ENCODE data around the gene GARIN1A. TPM values are rescaled to one million over a fixed set of nuclear protein-coding genes. Genes with fewer than 3 reads are reported as not detected.
"Not testable (repeated sequence)": the region's sequence is repeated elsewhere in the genome, so short reads cannot be mapped to it uniquely, and the experiment has no call there.

The GARIN1A gene
- total and polyA plus RNA-seq, 2 of the 4 experiments (the other 2 are of a cell fraction): 0.18 to 1.4 TPM

DNA sequence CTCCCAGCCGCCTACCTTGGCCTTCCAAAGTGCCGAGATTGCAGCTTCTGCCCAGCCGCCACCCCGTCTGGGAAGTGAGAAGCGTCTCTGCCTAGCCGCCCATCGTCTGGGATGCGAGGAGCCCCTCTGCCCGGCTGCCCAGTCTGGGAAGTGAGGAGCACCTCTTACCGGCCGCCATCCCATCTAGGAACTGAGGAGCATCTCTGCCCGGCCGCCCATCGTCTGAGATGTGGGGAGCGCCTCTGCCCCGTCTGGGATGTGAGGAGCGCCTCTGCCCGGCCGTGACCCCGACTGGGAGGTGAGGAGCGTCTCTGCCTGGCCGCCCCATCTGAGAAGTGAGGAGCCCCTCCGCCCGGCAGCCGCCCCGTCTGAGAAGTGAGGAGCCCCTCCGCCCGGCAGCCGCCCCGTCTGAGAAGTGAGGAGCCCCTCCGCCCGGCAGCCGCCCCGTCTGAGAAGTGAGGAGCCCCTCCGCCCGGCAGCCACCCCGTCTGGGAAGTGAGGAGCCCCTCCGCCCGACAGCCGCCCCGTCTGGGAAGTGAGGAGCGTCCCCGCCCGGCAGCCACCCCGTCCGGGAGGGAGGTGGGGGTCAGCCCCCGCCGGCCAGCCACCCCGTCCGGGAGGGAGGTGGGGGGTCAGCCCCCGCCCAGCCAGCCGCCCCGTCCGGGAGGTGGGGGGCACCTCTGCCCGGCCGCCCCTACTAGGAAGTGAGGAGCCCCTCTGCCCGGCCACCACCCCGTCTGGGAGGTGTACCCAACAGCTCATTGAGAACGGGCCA lies 17.3 kb downstream of the GARIN1A start:
- H3K36me3 ChIP-seq (ENCODE audit: control insufficient read depth, insufficient read depth, low read length); H2BK15ac ChIP-seq (ENCODE audit: low read depth, low read length); H3K4me3 ChIP-seq (ENCODE audit: insufficient read depth, low read depth, low read length); H2AK5ac ChIP-seq (ENCODE audit: low read depth, low read length); H2BK20ac ChIP-seq (ENCODE audit: low read depth, low read length); H3K79me1 ChIP-seq (ENCODE audit: low read depth in 1 of 2, low read length in 2 of 2); H3K23ac ChIP-seq (ENCODE audit: low read depth, low read length); H3K56ac ChIP-seq (ENCODE audit: extremely low read depth, insufficient read depth, low read length); CTCF ChIA-PET; H2AFZ ChIP-seq (replicated peaks; ENCODE audit: low read length, poor library complexity); H4K5ac ChIP-seq (ENCODE audit: low read depth, low read length); H3K14ac ChIP-seq (replicated peaks; ENCODE audit: low read depth, low read length); H3K4me2 ChIP-seq (ENCODE audit: low read depth, low read length); H3K27me3 ChIP-seq (ENCODE audit: control insufficient read depth, insufficient read depth, low read length); H3K18ac ChIP-seq (ENCODE audit: low read depth, low read length); POLR2A ChIA-PET (ENCODE audit: unreplicated experiment); H3K27ac ChIP-seq (ENCODE audit: insufficient read depth, low read length); H3K9ac ChIP-seq (ENCODE audit: low read depth, low read length); H3K9me3 ChIP-seq (ENCODE audit: control insufficient read depth, insufficient read depth, low read length); H2BK120ac ChIP-seq (ENCODE audit: low read depth, low read length); H4K91ac ChIP-seq (ENCODE audit: insufficient read depth, low read depth, low read length); intact Hi-C loops (cut with micrococcal nuclease); DNase-seq; BruUV-seq (replicated peaks); H2AK9ac ChIP-seq (replicated peaks; ENCODE audit: low read depth, low read length, poor library complexity); H3K4ac ChIP-seq (ENCODE audit: low read depth, low read length); ATAC-seq (ENCODE audit: low read depth); H4K8ac ChIP-seq (ENCODE audit: low read depth in 2 of 2, low read length in 2 of 2); dilution Hi-C loops (cut with HindIII; ENCODE audit: low sequenced_read_pairs, unreplicated experiment); H2BK5ac ChIP-seq (ENCODE audit: low read depth, low read length, poor library complexity, severe bottlenecking); H3K4me1 ChIP-seq (ENCODE audit: control insufficient read depth, insufficient read depth, low read length); in situ Hi-C loops (cut with MboI; ENCODE audit: low sequenced_read_pairs); H4K20me1 ChIP-seq (ENCODE audit: insufficient read depth, low read length); H3K9me1 ChIP-seq (ENCODE audit: insufficient read depth, low read length): not testable (repeated sequence)
- 100% methylated on average over 7 of the region's 59 CpGs; no CpG with 5 or more reads in 1 of the 2 experiments for WGBS, 2 experiments (ENCODE audit: extremely low coverage in 2 of 2, insufficient read length in 1 of 2)

Measured in IMR-90 (cell line).